ENCODE results near the gene SLC8B1. TPM values are rescaled to one million over a fixed set of nuclear protein-coding genes. Genes with fewer than 3 reads are reported as not detected.

SLC8B1 gene
- total RNA-seq, 4 donors from 2014 or later: 49.5 to 112 (median 101) TPM

DNA sequence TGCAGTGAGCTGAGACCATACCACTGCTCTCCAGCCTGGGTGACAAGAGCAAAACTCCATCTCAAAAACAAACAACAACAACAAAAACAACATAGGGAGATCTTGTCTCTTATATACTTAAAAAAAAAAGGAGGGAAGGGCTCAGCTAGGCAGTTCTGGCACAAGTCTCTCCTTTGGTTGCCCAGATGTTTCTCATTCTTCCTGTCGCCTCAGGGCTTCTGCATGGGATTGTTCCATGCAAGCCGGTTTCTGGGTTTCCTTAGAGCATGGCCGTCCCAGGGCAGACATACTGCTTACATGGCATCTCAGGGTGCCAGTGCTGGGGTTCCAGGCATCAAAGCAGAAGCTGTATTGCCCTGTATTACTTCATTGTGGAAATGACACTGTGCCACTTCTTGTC lies 5.2 kb upstream of the SLC8B1 start:
- Histone ChIP-seq H3K27me3 (no peaks in the 10 kb centered on the region), H3K4me3 (no peak overlapping the region), H3K27ac (no peak overlapping the region), H3K36me3 (no peaks in the 10 kb centered on the region), H3K9me3 (no peaks in the 10 kb centered on the region), H3K4me1 (no peaks in the 10 kb centered on the region)
- TF ChIP-seq, protein P1, sequence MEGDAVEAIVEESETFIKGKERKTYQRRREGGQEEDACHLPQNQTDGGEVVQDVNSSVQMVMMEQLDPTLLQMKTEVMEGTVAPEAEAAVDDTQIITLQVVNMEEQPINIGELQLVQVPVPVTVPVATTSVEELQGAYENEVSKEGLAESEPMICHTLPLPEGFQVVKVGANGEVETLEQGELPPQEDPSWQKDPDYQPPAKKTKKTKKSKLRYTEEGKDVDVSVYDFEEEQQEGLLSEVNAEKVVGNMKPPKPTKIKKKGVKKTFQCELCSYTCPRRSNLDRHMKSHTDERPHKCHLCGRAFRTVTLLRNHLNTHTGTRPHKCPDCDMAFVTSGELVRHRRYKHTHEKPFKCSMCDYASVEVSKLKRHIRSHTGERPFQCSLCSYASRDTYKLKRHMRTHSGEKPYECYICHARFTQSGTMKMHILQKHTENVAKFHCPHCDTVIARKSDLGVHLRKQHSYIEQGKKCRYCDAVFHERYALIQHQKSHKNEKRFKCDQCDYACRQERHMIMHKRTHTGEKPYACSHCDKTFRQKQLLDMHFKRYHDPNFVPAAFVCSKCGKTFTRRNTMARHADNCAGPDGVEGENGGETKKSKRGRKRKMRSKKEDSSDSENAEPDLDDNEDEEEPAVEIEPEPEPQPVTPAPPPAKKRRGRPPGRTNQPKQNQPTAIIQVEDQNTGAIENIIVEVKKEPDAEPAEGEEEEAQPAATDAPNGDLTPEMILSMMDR (IDR thresholded peaks at IDR 0.05): no peak
- no peak for TF ChIP-seq POLR2A (IDR thresholded peaks at IDR 0.05)
- no peak for DNase-seq

GRCh38 chr12:113339540-113339939 lies 4.6 kb upstream of the SLC8B1 start:
- Histone ChIP-seq H3K4me1 (no peaks in the 10 kb centered on the region), H3K27ac (no peak overlapping the region), H3K36me3 (no peaks in the 10 kb centered on the region), H3K27me3 (no peaks in the 10 kb centered on the region), H3K4me3 (no peak overlapping the region), H3K9me3 (no peaks in the 10 kb centered on the region)
- no peak for DNase-seq
- TF ChIP-seq POLR2A (IDR thresholded peaks at IDR 0.05): no peak
- TF ChIP-seq, protein P1 (IDR thresholded peaks at IDR 0.05): no peak

DNA sequence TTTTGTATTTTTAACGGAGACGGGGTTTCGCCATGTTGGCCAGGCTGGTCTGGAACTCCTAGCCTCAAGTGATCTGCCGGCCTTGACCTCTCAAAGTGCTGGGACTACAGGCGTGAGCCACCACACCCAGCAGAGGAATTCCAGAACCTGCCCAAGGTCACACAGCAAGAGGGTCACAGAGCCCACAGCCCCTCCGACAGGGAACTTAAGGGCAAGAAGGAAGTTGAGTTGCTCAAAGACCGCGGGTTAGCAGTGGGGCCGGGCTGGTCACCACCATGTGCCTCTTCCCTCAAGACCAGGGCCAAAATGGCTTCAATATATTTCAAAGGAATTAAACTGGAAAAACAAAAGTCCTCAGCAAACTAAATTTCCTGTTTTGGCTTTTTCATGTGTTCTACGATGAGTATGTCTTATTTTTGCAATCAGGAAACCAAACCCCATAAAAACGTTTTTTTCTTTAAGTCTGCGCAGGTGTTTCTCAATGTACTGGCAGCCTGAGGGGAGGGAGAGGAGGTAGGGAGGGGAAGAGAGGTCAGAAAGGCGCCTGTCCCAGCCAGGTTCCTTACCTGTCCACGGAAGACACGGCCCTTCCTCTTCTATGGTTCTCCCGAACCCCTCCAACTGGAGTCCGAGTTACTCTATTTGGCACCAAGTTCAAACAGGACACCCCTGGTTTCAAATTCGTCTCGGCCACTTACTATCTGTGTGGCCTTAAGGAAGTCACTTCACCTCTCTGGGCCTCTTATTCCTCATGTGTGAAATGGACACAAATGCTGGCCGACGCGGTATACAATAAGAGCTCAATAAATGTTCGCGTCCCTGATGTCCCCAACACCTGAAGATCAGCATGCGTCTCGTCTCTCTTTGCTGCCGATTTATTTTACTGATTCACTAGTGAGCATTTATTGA lies 778 bp downstream of the SLC8B1 start:
- no peaks in the 10 kb centered on the region for H3K27me3 ChIP-seq
- peak overlapping the region; percentile 51 to 64 (median 63) for H3K4me3 ChIP-seq
- TF ChIP-seq, protein P1 (IDR thresholded peaks at IDR 0.05): no peak
- TF ChIP-seq POLR2A (IDR thresholded peaks at IDR 0.05): peak in 1 of 2 donors; percentile 6
- H3K9me3 ChIP-seq: no peaks in the 10 kb centered on the region
- H3K4me1 ChIP-seq: peaks cover 0 to 15% (median 0%) of the 10 kb centered on the region in 4 donors
- H3K36me3 ChIP-seq: peaks cover 0 to 27% (median 0%) of the 10 kb centered on the region in 3 donors
- peak in 2 of 3 donors; percentile 29 to 54 for DNase-seq
- H3K27ac ChIP-seq: peak overlapping the region; percentile 68 to 75 (median 74)

DNA sequence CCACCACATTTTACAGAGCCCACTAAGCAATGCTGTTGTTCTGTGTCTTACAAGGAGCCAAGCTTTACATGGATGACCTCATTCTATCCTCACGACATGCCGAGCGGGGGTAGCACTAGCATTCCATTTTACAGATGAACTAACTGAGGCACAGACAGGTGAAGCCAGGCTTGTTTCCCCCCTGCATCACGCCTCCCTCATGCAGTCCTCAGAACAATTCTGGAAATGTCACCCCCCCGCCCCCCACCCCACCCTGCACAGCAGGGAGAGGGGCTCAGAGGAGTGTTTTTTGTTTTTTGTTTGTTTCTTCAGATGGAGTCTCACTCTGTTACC lies 1.5 kb downstream of the SLC8B1 start:
- TF ChIP-seq, protein P1 (IDR thresholded peaks at IDR 0.05): no peak
- TF ChIP-seq POLR2A (IDR thresholded peaks at IDR 0.05): no peak
- Histone ChIP-seq H3K4me3 (peak overlapping the region; percentile 51 to 64 (median 63)), H3K27ac (no peak overlapping the region), H3K9me3 (no peaks in the 10 kb centered on the region), H3K4me1 (peaks cover 0 to 15% (median 0%) of the 10 kb centered on the region in 4 donors), H3K27me3 (no peaks in the 10 kb centered on the region), H3K36me3 (peaks cover 0 to 27% (median 0%) of the 10 kb centered on the region in 3 donors)
- no peak for DNase-seq

- TF ChIP-seq POLR2A (IDR thresholded peaks at IDR 0.05): no peak
- Histone ChIP-seq H3K4me3 (peak overlapping the region in 2 of 4 donors; percentile 64), H3K27ac (no peak overlapping the region), H3K4me1 (peaks cover 0 to 15% (median 0%) of the 10 kb centered on the region in 4 donors), H3K9me3 (no peaks in the 10 kb centered on the region), H3K36me3 (peaks cover 0 to 27% (median 0%) of the 10 kb centered on the region in 3 donors), H3K27me3 (no peaks in the 10 kb centered on the region)
- no peak for DNase-seq
These were observed 2.1 kb downstream of the SLC8B1 start for GRCh38 chr12:113332688-113333417.

DNA sequence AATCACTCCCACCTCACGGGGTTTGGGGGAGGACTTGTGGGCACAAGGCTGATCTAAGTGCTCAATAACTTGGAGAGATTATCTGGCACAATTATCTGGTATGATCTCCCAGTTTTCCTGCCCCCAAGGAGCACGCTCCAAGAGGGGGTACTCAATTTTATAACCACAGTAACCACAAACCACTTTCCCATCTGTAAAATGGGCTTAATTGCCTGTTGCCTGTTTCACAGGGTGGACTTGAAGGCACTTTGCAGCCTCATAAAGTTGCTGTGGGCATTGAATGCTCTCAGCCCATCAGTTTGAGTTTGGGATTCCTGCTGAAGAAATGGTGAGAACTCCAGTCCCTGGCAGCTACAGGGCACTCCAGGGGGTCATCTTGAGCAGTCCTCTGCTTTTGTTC lies 4.4 kb downstream of the SLC8B1 start:
- Histone ChIP-seq H3K36me3 (peaks cover 0 to 27% (median 0%) of the 10 kb centered on the region in 3 donors), H3K9me3 (no peaks in the 10 kb centered on the region), H3K4me1 (peaks cover 0 to 22% (median 0%) of the 10 kb centered on the region in 4 donors), H3K27me3 (no peaks in the 10 kb centered on the region), H3K4me3 (no peak overlapping the region), H3K27ac (no peak overlapping the region)
- no peak for DNase-seq
- no peak for TF ChIP-seq POLR2A (IDR thresholded peaks at IDR 0.05)
- TF ChIP-seq, protein P1 (IDR thresholded peaks at IDR 0.05): no peak
